8988T (cell line): Measurements from ENCODE around the gene RAB9A.

Experiments used
- DNase-seq: peaks from one replicate; pipeline ENCODE4 v3.0.0; 2011

Gene RAB9A

DNA sequence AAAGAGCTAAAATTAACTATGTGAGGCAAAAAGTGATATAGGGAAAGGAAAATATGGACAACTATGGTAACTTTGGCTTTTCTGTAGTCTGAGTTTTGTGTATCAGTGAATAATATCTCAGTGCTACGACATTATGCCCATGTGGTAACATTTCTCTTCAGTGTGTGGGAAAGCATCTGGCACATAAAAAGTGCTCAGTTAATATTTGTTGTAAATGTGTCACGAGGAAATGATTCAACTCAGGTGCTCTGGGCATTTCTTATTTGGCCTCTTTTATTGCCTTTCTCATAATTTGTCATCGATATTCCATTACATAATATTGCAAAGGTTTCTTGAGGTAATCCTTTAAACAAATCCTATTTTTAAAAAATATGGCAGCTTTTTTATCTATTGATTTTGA lies 63.2 kb downstream of the RAB9A start:
- no peak for DNase-seq

DNA sequence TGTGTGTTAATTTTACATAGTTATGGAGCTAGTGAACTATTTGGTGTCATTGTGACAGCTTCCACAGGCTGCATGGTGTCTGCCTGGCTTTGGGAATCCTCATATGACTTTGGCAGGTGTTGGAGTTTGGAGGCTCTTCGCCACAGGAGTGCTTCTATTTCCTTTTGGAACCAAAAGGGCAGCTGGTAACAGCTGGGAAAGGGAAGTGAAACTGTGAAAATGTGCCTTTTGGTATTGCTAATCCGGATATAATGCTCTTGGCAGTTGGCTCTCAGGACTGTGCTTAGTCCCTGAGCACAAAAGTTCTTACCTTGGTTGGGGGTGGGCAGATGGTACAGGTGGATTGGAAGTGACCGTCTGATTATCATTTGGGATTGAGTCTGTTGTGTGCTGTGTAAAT lies 63.7 kb downstream of the RAB9A start:
- no peak for DNase-seq

- no peak for DNase-seq
Measured at GRCh38 chrX:13754765-13755164, 65.8 kb downstream of the RAB9A start.

GRCh38 chrX:13755254-13755653 lies 66.3 kb downstream of the RAB9A start:
- no peak for DNase-seq

GRCh38 chrX:13756381-13756780 lies 67.5 kb downstream of the RAB9A start:
- DNase-seq: no peak

GRCh38 chrX:13759152-13759718 lies 70.3 kb downstream of the RAB9A start:
- no peak for DNase-seq
